ENCODE results near the gene LDB2.
A peak's percentile ranks its signal among the peaks of the same experiment; 100 is the strongest.
"Not testable (repeated sequence)": the region's sequence is repeated elsewhere in the genome, so short reads cannot be mapped to it uniquely, and the experiment has no call there.

Gene LDB2
- 0 to 0.19 (median 0) reads per million in 3 donors for total RNA-seq

DNA sequence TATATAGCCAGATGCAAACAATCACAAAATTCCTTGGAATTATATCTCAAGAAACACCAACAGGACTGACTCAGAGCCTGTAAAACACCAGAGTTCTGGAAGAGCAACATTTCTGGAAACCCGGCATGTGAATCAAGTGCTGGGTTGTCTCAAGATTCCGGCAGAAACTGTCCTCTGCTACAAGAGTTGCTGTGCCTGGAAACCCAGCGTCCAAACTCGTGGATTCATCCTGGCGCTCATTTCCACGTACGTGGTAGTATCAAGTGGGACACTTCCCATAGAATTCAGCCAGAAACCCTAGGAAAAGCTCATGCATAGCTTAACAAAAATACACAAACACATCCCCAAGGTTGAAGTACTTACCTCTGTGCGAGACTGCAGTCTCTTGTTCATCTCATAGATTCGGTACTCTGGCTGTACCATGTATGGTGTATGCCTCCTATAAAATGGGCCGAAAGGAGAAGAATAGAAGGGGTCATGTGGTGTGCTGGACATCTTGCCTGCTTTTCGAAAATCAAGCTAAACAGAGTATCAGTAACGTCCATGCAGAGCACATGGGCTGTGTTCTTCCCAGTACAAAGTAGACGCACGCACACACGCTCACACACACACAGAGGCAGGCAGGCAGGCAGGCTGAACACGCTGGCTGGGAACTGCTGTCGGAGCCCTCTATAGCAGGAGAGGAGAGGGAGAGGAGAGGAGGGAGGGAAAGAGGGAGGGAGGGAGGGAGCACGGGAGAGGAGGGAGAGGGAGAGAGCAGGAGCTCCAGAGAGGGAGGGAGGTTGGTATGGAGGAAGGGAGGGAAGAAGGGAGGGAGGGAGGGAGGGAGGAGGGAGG, at the start of gene LDB2:
Gene LDB2, minus strand, starts transcription at position 655 of the 837 bp plus-strand sequence.
- no peaks in the 10 kb centered on the region for H3K9me3 ChIP-seq (ENCODE audit: control insufficient read depth, low read length)
- no peaks in the 10 kb centered on the region for H3K4me1 ChIP-seq (ENCODE audit: control insufficient read depth, insufficient read depth, low read length, poor library complexity, severe bottlenecking)
- DNase-seq, result no peak
- H3K36me3 ChIP-seq (ENCODE audit: control insufficient read depth, insufficient read depth, low read length), result no peaks in the 10 kb centered on the region
- H3K4me3 ChIP-seq (ENCODE audit: insufficient read depth, low read depth, low read length, poor library complexity, severe bottlenecking), result no peak within 1 kb of the TSS
- no peak within 1 kb of the TSS for H3K27ac ChIP-seq (ENCODE audit: insufficient read depth, low read length, poor library complexity, severe bottlenecking)
- H3K27me3 ChIP-seq (replicated peaks; ENCODE audit: control insufficient read depth, insufficient read depth, low read length, poor library complexity, severe bottlenecking), result no peaks in the 10 kb centered on the region

DNA sequence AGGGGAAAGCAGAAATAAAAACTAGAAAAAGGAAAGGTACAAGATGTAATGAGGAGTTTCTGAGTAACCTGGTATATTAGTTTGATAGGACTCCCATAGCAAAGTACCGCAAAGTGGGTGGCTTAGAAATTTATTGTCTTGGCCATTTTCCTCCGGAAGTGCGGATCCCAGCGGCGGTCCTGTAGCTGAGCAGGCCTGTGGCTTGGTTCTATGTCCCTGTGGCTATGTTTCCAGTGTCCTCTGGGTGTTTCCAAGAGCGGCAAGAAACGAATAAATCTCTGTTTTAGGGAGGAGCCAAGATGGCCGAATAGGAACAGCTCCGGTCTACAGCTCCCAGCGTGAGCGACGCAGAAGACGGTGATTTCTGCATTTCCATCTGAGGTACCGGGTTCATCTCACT, 44.0 kb upstream of the LDB2 start:
- H3K27me3 ChIP-seq (replicated peaks; ENCODE audit: control insufficient read depth, insufficient read depth, low read length, poor library complexity, severe bottlenecking), result no peaks in the 10 kb centered on the region
- H3K9me3 ChIP-seq (ENCODE audit: control insufficient read depth, low read length), result no peaks in the 10 kb centered on the region
- DNase-seq, result no peak
- H3K36me3 ChIP-seq (ENCODE audit: control insufficient read depth, insufficient read depth, low read length), result no peaks in the 10 kb centered on the region
- no peak overlapping the region for H3K4me3 ChIP-seq (ENCODE audit: insufficient read depth, low read depth, low read length, poor library complexity, severe bottlenecking)
- no peaks in the 10 kb centered on the region for H3K4me1 ChIP-seq (ENCODE audit: control insufficient read depth, insufficient read depth, low read length, poor library complexity, severe bottlenecking)
- H3K27ac ChIP-seq (ENCODE audit: insufficient read depth, low read length, poor library complexity, severe bottlenecking), result no peak overlapping the region

DNA sequence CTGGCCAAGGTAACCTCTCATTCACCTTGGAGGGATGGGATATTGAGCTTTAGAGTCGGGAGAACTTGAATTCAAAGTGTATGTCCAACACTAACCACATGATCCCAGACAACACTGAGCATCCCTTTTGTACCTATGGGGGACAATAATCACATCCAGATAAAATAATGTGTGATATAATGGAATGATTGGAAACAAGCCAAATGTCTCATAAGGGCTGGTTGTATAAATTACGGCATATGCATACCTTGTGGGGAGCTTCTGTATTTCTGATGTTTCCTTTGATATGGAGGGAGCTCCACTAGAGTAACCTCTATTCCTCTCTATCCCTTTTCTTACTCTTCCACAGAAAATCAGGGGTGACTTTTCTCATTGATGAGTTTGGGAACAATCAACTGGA, 40.7 kb upstream of the LDB2 start:
- H3K9me3 ChIP-seq (ENCODE audit: control insufficient read depth, low read length), result no peaks in the 10 kb centered on the region
- H3K4me3 ChIP-seq (ENCODE audit: insufficient read depth, low read depth, low read length, poor library complexity, severe bottlenecking), result no peak overlapping the region

DNA sequence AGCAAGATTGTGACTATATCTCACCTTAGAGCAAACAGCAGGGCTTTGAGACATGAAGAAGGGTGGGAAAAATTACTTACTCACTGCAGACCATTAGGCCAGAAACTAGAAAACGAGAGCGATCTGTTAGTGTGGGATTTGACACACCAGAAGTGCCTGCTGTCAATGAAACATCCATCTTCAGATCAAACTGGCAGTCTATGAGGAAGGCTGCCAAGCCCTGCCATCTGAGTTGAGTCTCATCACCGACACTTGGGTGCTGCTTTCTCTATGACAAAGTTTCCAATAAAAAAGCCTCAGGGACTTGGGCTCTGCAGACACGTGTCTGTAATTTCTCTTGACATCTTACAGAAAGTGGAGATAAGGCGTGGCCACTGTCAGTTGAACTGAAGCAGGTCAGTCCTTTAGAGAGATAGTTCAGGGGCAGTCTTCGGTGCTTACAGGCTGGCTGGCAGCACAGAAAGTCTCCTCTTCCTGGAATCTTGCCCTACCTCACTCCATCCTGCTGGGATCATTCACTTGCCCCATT, 40.1 kb upstream of the LDB2 start:
- Histone ChIP-seq H3K36me3 (ENCODE audit: control insufficient read depth, insufficient read depth, low read length) (no peaks in the 10 kb centered on the region), H3K4me1 (ENCODE audit: control insufficient read depth, insufficient read depth, low read length, poor library complexity, severe bottlenecking) (no peaks in the 10 kb centered on the region), H3K4me3 (ENCODE audit: insufficient read depth, low read depth, low read length, poor library complexity, severe bottlenecking) (no peak overlapping the region), H3K27me3 (replicated peaks; ENCODE audit: control insufficient read depth, insufficient read depth, low read length, poor library complexity, severe bottlenecking) (no peaks in the 10 kb centered on the region), H3K27ac (ENCODE audit: insufficient read depth, low read length, poor library complexity, severe bottlenecking) (no peak overlapping the region), H3K9me3 (ENCODE audit: control insufficient read depth, low read length) (no peaks in the 10 kb centered on the region)
- no peak for DNase-seq

More for the DNA sequence above, 40.7 kb upstream of the LDB2 start:
- no peaks in the 10 kb centered on the region for H3K4me1 ChIP-seq (ENCODE audit: control insufficient read depth, insufficient read depth, low read length, poor library complexity, severe bottlenecking)
- H3K27ac ChIP-seq (ENCODE audit: insufficient read depth, low read length, poor library complexity, severe bottlenecking), result no peak overlapping the region
- H3K27me3 ChIP-seq (replicated peaks; ENCODE audit: control insufficient read depth, insufficient read depth, low read length, poor library complexity, severe bottlenecking), result no peaks in the 10 kb centered on the region
- DNase-seq, result no peak
- no peaks in the 10 kb centered on the region for H3K36me3 ChIP-seq (ENCODE audit: control insufficient read depth, insufficient read depth, low read length)

DNA sequence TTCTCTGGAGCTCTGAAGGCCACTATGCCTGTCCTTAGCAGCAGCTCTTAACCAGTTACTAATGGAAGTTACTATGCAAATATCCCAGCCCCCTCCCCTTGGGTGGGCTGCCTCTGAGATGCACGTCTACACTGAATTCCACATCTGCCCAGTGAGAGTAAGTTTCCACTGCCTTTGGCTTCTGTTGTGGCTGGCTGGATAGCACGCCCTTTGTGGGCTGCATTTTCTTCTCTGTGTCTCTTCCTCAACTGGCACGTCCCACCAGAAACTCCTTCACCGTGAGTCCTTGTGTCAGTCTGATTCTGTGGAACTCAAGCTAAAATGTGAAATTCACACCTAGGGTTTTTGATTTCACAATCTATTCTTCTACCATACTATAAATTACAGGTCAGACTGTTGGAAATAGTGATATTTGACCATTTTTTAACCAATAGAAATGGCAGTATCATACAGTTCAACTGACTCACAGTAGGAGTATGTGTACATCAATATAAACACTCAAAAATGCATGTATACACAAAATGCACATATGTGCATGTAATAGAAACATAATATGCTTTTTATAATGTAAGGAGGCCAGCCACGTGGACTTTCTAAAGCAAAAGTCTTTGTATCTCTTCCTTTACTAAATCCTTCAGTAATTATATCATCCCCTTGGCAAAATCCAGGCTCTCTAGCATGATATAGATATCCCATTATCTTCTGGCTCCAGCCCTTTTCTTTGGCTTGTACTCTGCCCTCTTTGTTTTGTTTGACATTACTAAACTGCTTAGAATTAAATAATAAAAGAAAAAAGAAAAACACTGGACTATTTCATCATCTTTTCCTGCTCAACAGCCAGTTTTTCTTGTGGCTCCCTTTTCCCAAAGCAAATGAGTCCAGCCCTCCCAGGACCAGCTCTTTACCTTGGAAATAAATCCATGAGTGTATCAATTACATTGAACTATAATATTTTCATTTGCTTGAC, 33.2 kb upstream of the LDB2 start:
- H3K9me3 ChIP-seq (ENCODE audit: control insufficient read depth, low read length), result no peaks in the 10 kb centered on the region
- H3K27ac ChIP-seq (ENCODE audit: insufficient read depth, low read length, poor library complexity, severe bottlenecking), result no peak overlapping the region
- H3K4me3 ChIP-seq (ENCODE audit: insufficient read depth, low read depth, low read length, poor library complexity, severe bottlenecking), result no peak overlapping the region
- H3K27me3 ChIP-seq (replicated peaks; ENCODE audit: control insufficient read depth, insufficient read depth, low read length, poor library complexity, severe bottlenecking), result no peaks in the 10 kb centered on the region
- H3K36me3 ChIP-seq (ENCODE audit: control insufficient read depth, insufficient read depth, low read length), result no peaks in the 10 kb centered on the region
- no peak for DNase-seq
- H3K4me1 ChIP-seq (ENCODE audit: control insufficient read depth, insufficient read depth, low read length, poor library complexity, severe bottlenecking), result no peaks in the 10 kb centered on the region

DNA sequence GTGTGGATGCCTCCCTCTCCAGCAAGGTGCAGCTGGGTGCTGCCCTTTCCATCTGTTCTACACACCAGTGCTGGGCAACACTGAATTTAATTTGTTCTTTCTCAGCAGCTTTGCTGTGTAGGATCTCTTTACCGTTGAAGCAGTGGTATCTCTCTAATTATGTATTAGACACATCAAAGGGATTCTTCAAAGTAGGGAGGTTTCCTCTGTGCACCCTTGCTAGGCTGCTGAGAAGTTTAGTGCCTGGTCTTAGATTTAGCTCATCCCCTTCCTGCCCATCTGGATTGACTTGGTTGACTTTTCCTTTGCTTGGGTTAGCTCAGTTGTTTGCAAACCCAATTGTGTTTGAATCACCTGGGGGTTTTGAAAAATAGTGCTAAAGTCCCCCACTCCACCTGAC, 27.8 kb upstream of the LDB2 start:
- Histone ChIP-seq H3K4me1 (ENCODE audit: control insufficient read depth, insufficient read depth, low read length, poor library complexity, severe bottlenecking) (no peaks in the 10 kb centered on the region), H3K27me3 (replicated peaks; ENCODE audit: control insufficient read depth, insufficient read depth, low read length, poor library complexity, severe bottlenecking) (no peaks in the 10 kb centered on the region), H3K9me3 (ENCODE audit: control insufficient read depth, low read length) (no peaks in the 10 kb centered on the region), H3K4me3 (ENCODE audit: insufficient read depth, low read depth, low read length, poor library complexity, severe bottlenecking) (no peak overlapping the region), H3K36me3 (ENCODE audit: control insufficient read depth, insufficient read depth, low read length) (no peaks in the 10 kb centered on the region), H3K27ac (ENCODE audit: insufficient read depth, low read length, poor library complexity, severe bottlenecking) (no peak overlapping the region)
- no peak for DNase-seq

DNA sequence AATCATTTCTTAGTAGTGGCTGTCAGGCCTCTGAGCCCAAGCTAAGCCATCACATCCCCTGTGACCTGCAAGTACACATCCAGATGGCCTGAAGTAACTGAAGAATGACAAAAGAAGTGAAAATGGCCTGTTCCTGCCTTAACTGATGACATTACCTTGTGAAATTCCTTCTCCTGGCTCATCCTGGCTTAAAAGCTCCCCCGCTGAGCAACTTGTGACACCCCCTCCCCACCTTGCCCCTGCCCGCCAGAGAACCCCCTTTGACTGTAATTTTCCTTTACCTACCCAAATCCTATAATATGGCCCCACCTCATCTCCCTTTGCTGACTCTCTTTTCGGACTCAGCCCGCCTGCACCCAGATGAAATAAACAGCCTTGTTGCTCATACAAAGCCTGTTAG, 20.3 kb upstream of the LDB2 start:
- H3K4me1 ChIP-seq (ENCODE audit: control insufficient read depth, insufficient read depth, low read length, poor library complexity, severe bottlenecking); H3K9me3 ChIP-seq (ENCODE audit: control insufficient read depth, low read length); H3K36me3 ChIP-seq (ENCODE audit: control insufficient read depth, insufficient read depth, low read length); H3K27me3 ChIP-seq (replicated peaks; ENCODE audit: control insufficient read depth, insufficient read depth, low read length, poor library complexity, severe bottlenecking); H3K27ac ChIP-seq (ENCODE audit: insufficient read depth, low read length, poor library complexity, severe bottlenecking); H3K4me3 ChIP-seq (ENCODE audit: insufficient read depth, low read depth, low read length, poor library complexity, severe bottlenecking); DNase-seq: not testable (repeated sequence)

DNA sequence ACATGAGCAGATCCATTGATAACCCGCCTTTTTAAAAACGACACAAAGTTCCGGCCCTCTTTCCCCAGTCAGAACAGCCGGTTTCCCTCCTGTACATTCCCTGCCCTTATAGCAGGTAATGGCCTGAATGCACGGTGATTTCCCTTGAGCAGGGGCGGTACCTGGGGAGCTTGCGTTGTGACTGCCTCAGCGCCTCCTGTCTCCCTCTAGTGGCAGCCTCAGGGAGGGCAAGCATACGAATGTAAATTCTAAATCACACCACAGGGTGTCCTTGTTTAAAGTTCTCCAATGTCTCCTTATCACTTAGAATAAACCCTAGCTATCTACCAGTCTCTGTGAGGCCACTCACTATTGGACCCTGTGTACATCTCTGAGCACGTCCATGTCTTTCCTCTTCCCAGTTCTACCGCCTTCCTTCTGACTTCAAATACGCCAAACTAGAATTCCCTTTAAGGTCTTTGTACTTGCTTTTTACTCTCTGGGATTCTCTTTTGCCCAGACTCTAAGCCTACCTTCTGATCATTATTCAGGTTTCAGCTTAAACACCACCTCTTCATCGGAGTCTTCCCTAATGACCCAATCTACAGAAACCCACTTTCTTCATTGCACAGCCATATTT, 18.4 kb upstream of the LDB2 start:
- H3K27me3 ChIP-seq (replicated peaks; ENCODE audit: control insufficient read depth, insufficient read depth, low read length, poor library complexity, severe bottlenecking), result no peaks in the 10 kb centered on the region
- H3K9me3 ChIP-seq (ENCODE audit: control insufficient read depth, low read length), result no peaks in the 10 kb centered on the region
- H3K4me3 ChIP-seq (ENCODE audit: insufficient read depth, low read depth, low read length, poor library complexity, severe bottlenecking), result no peak overlapping the region
- no peaks in the 10 kb centered on the region for H3K36me3 ChIP-seq (ENCODE audit: control insufficient read depth, insufficient read depth, low read length)
- no peaks in the 10 kb centered on the region for H3K4me1 ChIP-seq (ENCODE audit: control insufficient read depth, insufficient read depth, low read length, poor library complexity, severe bottlenecking)
- DNase-seq, result peak; percentile 15 to 21 (median 15)
- H3K27ac ChIP-seq (ENCODE audit: insufficient read depth, low read length, poor library complexity, severe bottlenecking), result no peak overlapping the region

DNA sequence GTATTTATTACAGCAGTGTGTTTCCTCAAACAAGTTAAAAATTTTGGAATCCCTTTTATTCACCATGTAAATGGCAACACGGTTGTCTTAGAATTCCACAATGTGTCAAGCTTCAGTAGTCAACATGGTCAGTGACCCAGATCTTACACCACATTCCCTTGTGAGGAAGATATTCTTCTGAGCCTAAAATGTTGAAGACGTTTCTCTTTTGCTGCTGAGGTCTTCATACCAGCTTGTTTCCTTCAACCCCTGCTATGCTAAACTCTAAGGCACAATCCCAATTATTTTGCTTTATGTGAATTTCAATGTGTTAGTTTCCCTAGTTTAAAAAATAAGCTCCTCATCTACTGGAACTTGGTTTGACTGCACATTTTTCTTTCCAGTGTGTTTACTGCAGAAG, 17.6 kb upstream of the LDB2 start:
- Histone ChIP-seq H3K27me3 (replicated peaks; ENCODE audit: control insufficient read depth, insufficient read depth, low read length, poor library complexity, severe bottlenecking) (no peaks in the 10 kb centered on the region), H3K36me3 (ENCODE audit: control insufficient read depth, insufficient read depth, low read length) (no peaks in the 10 kb centered on the region), H3K4me3 (ENCODE audit: insufficient read depth, low read depth, low read length, poor library complexity, severe bottlenecking) (no peak overlapping the region), H3K27ac (ENCODE audit: insufficient read depth, low read length, poor library complexity, severe bottlenecking) (no peak overlapping the region), H3K4me1 (ENCODE audit: control insufficient read depth, insufficient read depth, low read length, poor library complexity, severe bottlenecking) (no peaks in the 10 kb centered on the region), H3K9me3 (ENCODE audit: control insufficient read depth, low read length) (no peaks in the 10 kb centered on the region)
- DNase-seq, result no peak
